GM23338 (cell line): ENCODE measurements around the gene EPS8L3. TPM values are rescaled to one million over a fixed set of nuclear protein-coding genes. Genes with fewer than 3 reads are reported as not detected.
A peak's percentile ranks its signal among the peaks of the same experiment; 100 is the strongest.

Source experiments
- ATAC-seq: fragments of 200-7000 bp; cut with Tn5 transposase; 3 replicates; pipeline ENCODE4 v1.9.1; 2020
- DNase-seq: peaks from one replicate; pipeline ENCODE4 v3.0.0-alpha.2; 2015; ENCODE audit warnings: low spot score
- H2AFZ ChIP-seq: fragments of 200-600 bp; sonication (generic); 2 replicates; pipeline ENCODE4 v1.8.0; 2016; ENCODE audit warnings: antibody characterized with exemption, mild to moderate bottlenecking, moderate library complexity
- H3F3A ChIP-seq: fragments of 200-600 bp; sonication (generic); replicated peaks from 2 replicates; pipeline ENCODE4 v1.8.0; 2017; ENCODE audit warnings: antibody characterized with exemption, mixed run types, low read depth
- H3K27ac ChIP-seq: fragments of 200-600 bp; sonication (generic); 2 replicates; pipeline ENCODE4 v1.6.1; 2016; ENCODE audit warnings: low read depth
- H3K27me3 ChIP-seq: fragments of 200-600 bp; sonication (generic); 2 replicates; pipeline ENCODE4 v1.8.0; 2016; ENCODE audit warnings: mild to moderate bottlenecking, mixed run types, moderate library complexity; ENCODE audit not compliant: insufficient read depth
- H3K36me3 ChIP-seq: fragments of 200-600 bp; sonication (generic); 2 replicates; pipeline ENCODE4 v1.8.0; 2016; ENCODE audit warnings: mild to moderate bottlenecking; ENCODE audit not compliant: insufficient read depth
- H3K4me1 ChIP-seq: fragments of 200-600 bp; sonication (generic); 2 replicates; pipeline ENCODE4 v1.8.0; 2016; ENCODE audit warnings: mild to moderate bottlenecking, moderate library complexity; ENCODE audit not compliant: insufficient read depth
- H3K4me2 ChIP-seq: fragments of 200-600 bp; sonication (generic); 2 replicates; pipeline ENCODE4 v1.7.1; 2017; ENCODE audit warnings: mixed run types
- H3K4me3 ChIP-seq: fragments of 200-600 bp; sonication (generic); 2 replicates; pipeline ENCODE4 v1.6.1; 2016; ENCODE audit warnings: mixed run types
- H3K79me2 ChIP-seq: fragments of 200-600 bp; sonication (generic); replicated peaks from 2 replicates; pipeline ENCODE4 v1.8.0; 2017; ENCODE audit warnings: mild to moderate bottlenecking; ENCODE audit not compliant: insufficient read depth
- H3K9me2 ChIP-seq: fragments of 200-600 bp; sonication (generic); 2 replicates; pipeline ENCODE4 v1.8.0; 2017; ENCODE audit not compliant: insufficient read depth
- H4K20me1 ChIP-seq: fragments of 200-600 bp; sonication (generic); replicated peaks from 2 replicates; pipeline ENCODE4 v1.8.0; 2017; ENCODE audit warnings: mild to moderate bottlenecking; ENCODE audit not compliant: insufficient read depth
- H3K27ac Mint-ChIP-seq: 2 replicates; pipeline ENCODE4 v1.8.0; 2020; ENCODE audit warnings: inconsistent platforms, mild to moderate bottlenecking, moderate library complexity, mixed read lengths
- H3K27me3 Mint-ChIP-seq: 3 replicates; pipeline ENCODE4 v1.8.0; 2022; ENCODE audit warnings: low read depth, mild to moderate bottlenecking, moderate library complexity, mixed read lengths, inconsistent platforms; ENCODE audit not compliant: insufficient read depth, poor library complexity
- H3K36me3 Mint-ChIP-seq: 3 replicates; pipeline ENCODE4 v1.8.0; 2021; ENCODE audit warnings: low read depth, mild to moderate bottlenecking, inconsistent platforms, moderate library complexity, mixed read lengths
- H3K4me1 Mint-ChIP-seq: 3 replicates; pipeline ENCODE4 v1.8.0; 2020; ENCODE audit warnings: mild to moderate bottlenecking, inconsistent platforms, mixed read lengths
- H3K4me3 Mint-ChIP-seq: 3 replicates; pipeline ENCODE4 v1.8.0; 2021; ENCODE audit warnings: moderate library complexity, mild to moderate bottlenecking, inconsistent platforms, mixed read lengths
- H3K9me3 Mint-ChIP-seq: 3 replicates; pipeline ENCODE4 v1.8.0; 2020; ENCODE audit warnings: moderate library complexity, mild to moderate bottlenecking, inconsistent platforms, mixed read lengths
- CTCF ChIP-seq, 2 experiments: fragments of 200-600 bp in 1 of 2; sonication (generic) in 1 of 2; conservative IDR thresholded peaks; 2 replicates each; pipeline versions ENCODE4 v1.5.1 to v1.6.1; 2016 to 2017; ENCODE audit warnings: antibody characterized with exemption in 2 of 2, low read depth in 2 of 2, mild to moderate bottlenecking in 2 of 2, moderate library complexity in 1 of 2
- EZH2 ChIP-seq: fragments of 200-600 bp; sonication (generic); IDR thresholded peaks from one replicate; pipeline ENCODE4 v1.8.0; 2017; ENCODE audit warnings: antibody characterized with exemption, mild to moderate bottlenecking, low read depth; ENCODE audit not compliant: unreplicated experiment
- JUNB ChIP-seq: IDR thresholded peaks from one replicate; pipeline ENCODE4 v1.6.1; 2016; ENCODE audit warnings: antibody characterized with exemption; ENCODE audit not compliant: unreplicated experiment
- NANOG ChIP-seq: IDR thresholded peaks from 2 replicates; pipeline ENCODE4 v1.6.1; 2016; ENCODE audit warnings: antibody characterized with exemption, borderline replicate concordance
- POLR2AphosphoS5 ChIP-seq: IDR thresholded peaks from 2 replicates; pipeline ENCODE4 v1.6.1; 2016; ENCODE audit warnings: antibody characterized with exemption, low read depth
- STAT1 ChIP-seq: IDR thresholded peaks from one replicate; pipeline ENCODE4 v1.6.1; 2016; ENCODE audit warnings: antibody characterized with exemption; ENCODE audit not compliant: unreplicated experiment
- ZNF114 ChIP-seq: fragments of 250-450 bp; sonication (Bioruptor Pico); IDR thresholded peaks from 2 replicates; pipeline ENCODE4 v1.5.0; 2020; ENCODE audit warnings: mild to moderate bottlenecking, moderate library complexity
- ZNF462 ChIP-seq: fragments of 250-450 bp; sonication (Bioruptor Pico); IDR thresholded peaks from 2 replicates; pipeline ENCODE4 v1.5.0; 2020; ENCODE audit warnings: mild to moderate bottlenecking, moderate library complexity
- polyA plus RNA-seq: library from polyadenylated mRNA; unstranded; fragments of >200 nt; fragmentation: Nextera tagmentation; extraction: Ambion mirVana; gene quantifications from 2 replicates; pipeline ENCODE4 v1.2.1, GENCODE V29; 2016
- total RNA-seq: library from RNA; depleted of rRNA; stranded (reverse); fragments of >200 nt; shearing (Covaris generic); gene quantifications from 2 replicates; pipeline ENCODE4 v1.2.3, GENCODE V29; 2014
- TF ChIP-seq, protein P1 (sequence below): IDR thresholded peaks from one replicate; pipeline ENCODE4 v1.6.1; 2018; ENCODE audit warnings: antibody characterized with exemption; ENCODE audit not compliant: unreplicated experiment

EPS8L3 gene
- total and polyA plus RNA-seq, 2 experiments from 2014 or later = not detected

- no peaks in the 10 kb centered on the region for H4K20me1 ChIP-seq
- no peak overlapping the region for H3K4me2 ChIP-seq
- H3K9me2 ChIP-seq = no peaks in the 10 kb centered on the region
- peaks cover 24% of the 10 kb centered on the region; the same call in 1 of the 2 replicates for H3K4me1 ChIP-seq
- DNase-seq (peak; percentile 45), ATAC-seq (no peak)
- peaks cover 7% of the 10 kb centered on the region for H3K27me3 Mint-ChIP-seq
- no peaks in the 10 kb centered on the region for H3K27me3 ChIP-seq
- H2AFZ ChIP-seq = peak overlapping the region; percentile 98; the same call in 1 of the 2 replicates
- H3K9me3 Mint-ChIP-seq = no peaks in the 10 kb centered on the region
- H3K36me3 Mint-ChIP-seq = no peaks in the 10 kb centered on the region
- no peaks in the 10 kb centered on the region for H3K79me2 ChIP-seq
- peaks cover 43% of the 10 kb centered on the region for H3K4me1 Mint-ChIP-seq
- TF ChIP-seq, protein P1, sequence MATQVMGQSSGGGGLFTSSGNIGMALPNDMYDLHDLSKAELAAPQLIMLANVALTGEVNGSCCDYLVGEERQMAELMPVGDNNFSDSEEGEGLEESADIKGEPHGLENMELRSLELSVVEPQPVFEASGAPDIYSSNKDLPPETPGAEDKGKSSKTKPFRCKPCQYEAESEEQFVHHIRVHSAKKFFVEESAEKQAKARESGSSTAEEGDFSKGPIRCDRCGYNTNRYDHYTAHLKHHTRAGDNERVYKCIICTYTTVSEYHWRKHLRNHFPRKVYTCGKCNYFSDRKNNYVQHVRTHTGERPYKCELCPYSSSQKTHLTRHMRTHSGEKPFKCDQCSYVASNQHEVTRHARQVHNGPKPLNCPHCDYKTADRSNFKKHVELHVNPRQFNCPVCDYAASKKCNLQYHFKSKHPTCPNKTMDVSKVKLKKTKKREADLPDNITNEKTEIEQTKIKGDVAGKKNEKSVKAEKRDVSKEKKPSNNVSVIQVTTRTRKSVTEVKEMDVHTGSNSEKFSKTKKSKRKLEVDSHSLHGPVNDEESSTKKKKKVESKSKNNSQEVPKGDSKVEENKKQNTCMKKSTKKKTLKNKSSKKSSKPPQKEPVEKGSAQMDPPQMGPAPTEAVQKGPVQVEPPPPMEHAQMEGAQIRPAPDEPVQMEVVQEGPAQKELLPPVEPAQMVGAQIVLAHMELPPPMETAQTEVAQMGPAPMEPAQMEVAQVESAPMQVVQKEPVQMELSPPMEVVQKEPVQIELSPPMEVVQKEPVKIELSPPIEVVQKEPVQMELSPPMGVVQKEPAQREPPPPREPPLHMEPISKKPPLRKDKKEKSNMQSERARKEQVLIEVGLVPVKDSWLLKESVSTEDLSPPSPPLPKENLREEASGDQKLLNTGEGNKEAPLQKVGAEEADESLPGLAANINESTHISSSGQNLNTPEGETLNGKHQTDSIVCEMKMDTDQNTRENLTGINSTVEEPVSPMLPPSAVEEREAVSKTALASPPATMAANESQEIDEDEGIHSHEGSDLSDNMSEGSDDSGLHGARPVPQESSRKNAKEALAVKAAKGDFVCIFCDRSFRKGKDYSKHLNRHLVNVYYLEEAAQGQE = no peak
- TF ChIP-seq STAT1 (no peak), ZNF114 (CRISPR knock-in tag) (no peak), POLR2AphosphoS5 (no peak), JUNB (no peak), EZH2 (no peak), ZNF462 (CRISPR knock-in tag) (no peak), NANOG (no peak), CTCF (conservative IDR thresholded peaks at IDR 0.05; ENCODE audit: low read depth in 2 of 2) (no peak)
- H3K4me3 Mint-ChIP-seq = no peak overlapping the region
- H3F3A ChIP-seq = 0 out of 2 replicates have a peak, but pooled peaks cover 3% of the 10 kb centered on the region
- no peak overlapping the region for H3K27ac Mint-ChIP-seq
- H3K36me3 ChIP-seq = no peaks in the 10 kb centered on the region
- no peak overlapping the region for H3K27ac ChIP-seq
- no peak overlapping the region for H3K4me3 ChIP-seq
Observed at GRCh38 chr1:109793486-109794318, 30.0 kb upstream of the EPS8L3 start.
